HL-60/S4 (cell line): Measurements from ENCODE around the gene AP3B2.

ENCODE experiments used
- in situ Hi-C: fragments of 300-500 bp; cut with MboI; formaldehyde crosslinking; loops from 2 replicates; pipeline ENCODE4 v1.14.3; 2022; ENCODE audit warnings: low sequenced_read_pairs

The AP3B2 gene

DNA sequence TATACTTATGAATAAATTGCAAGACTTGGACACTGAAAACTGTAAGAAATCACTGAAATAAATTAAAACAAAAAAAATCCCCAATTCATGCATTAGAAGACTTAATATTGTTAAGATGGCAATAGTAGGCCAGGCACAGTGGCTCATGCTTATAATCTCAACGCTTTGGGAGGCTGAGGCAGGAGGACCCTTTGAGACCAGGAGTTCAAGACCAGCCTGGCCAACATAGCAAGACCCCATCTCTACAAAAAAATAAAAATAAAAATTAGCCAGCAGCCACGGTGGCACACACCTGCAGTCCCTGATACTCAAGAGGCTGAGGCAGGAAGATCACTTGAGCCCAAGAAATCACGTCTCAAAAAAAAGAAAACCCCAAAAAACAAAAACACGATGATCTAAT, 98.3 kb downstream of the AP3B2 start:
- in situ Hi-C loops: no loop called here
